Endothelial cell of umbilical vein (primary cell): ENCODE results near the gene CTDP1. TPM values are rescaled to one million over a fixed set of nuclear protein-coding genes. Genes with fewer than 3 reads are reported as not detected.

Experiments used
- BruUV-seq: library from RNA; stranded (reverse); fragments of 400-500 nt; replicated peaks from 2 replicates; lab custom pipeline; 2021; lab: Mats Ljungman, UMichigan
- CTCF ChIA-PET: fragments of 300-600, 350-600 bp; sonication (Branson Sonifier 250); formaldehyde crosslinking; loops from one replicate; lab custom pipeline; 2021; ENCODE audit warnings: antibody characterized with exemption, inconsistent platforms; lab: Charles Lee
- POLR2A ChIA-PET: fragments of 300-600, 350-600 bp; sonication (Branson Sonifier 250); formaldehyde crosslinking; loops from one replicate; lab custom pipeline; 2021; ENCODE audit warnings: antibody characterized with exemption, inconsistent platforms; lab: Charles Lee
- DNase-seq: peaks from one replicate; pipeline ENCODE4 v3.0.0-alpha.2; 2011; ENCODE audit warnings: low read depth, low spot score
- FAIRE-seq: peaks from 2 replicates; lab custom pipeline; 2011; peaks lifted over from hg19 to GRCh38; lab: Jason Lieb, UNC
- H2AFZ ChIP-seq: 2 replicates; pipeline ENCODE4 v1.6.0; 2012; ENCODE audit warnings: low read depth, low read length, control low read depth, inconsistent platforms
- H3K27ac ChIP-seq: 2 replicates; pipeline ENCODE4 v1.5.1; 2011; ENCODE audit warnings: low read depth, mild to moderate bottlenecking, control low read depth, low read length, moderate library complexity; ENCODE audit not compliant: insufficient read depth
- H3K27me3 ChIP-seq, 2 experiments: 2 replicates each; pipeline versions ENCODE4 v1.6.0 to v1.6.1; 2011; ENCODE audit warnings: low read length in 2 of 2, mixed read lengths in 1 of 2; ENCODE audit not compliant: control insufficient read depth in 2 of 2, insufficient read depth in 2 of 2
- H3K36me3 ChIP-seq, 2 experiments: 2 replicates in 1 of 2; 3 replicates in 1 of 2; pipeline ENCODE4 v1.5.1; 2011; ENCODE audit warnings: low read length in 2 of 2, mild to moderate bottlenecking in 1 of 2, moderate library complexity in 1 of 2; ENCODE audit not compliant: control insufficient read depth in 2 of 2, insufficient read depth in 2 of 2; ENCODE audit errors: extremely low read depth in 1 of 2
- H3K4me1 ChIP-seq: 3 replicates; pipeline ENCODE4 v1.5.1; 2011; ENCODE audit warnings: mild to moderate bottlenecking, low read length; ENCODE audit not compliant: control insufficient read depth, insufficient read depth; ENCODE audit errors: extremely low read depth
- H3K4me2 ChIP-seq: 2 replicates; pipeline ENCODE4 v1.6.1; 2011; ENCODE audit warnings: low read length, control low read depth, mixed read lengths; ENCODE audit not compliant: insufficient read depth
- H3K4me3 ChIP-seq, 3 experiments: fragments of 200-600 bp in 1 of 3; sonication (generic), shearing (Covaris generic) in 1 of 3; replicated peaks in 1 of 3; 2 replicates each; pipeline ENCODE4 v1.5.1; 2011 to 2016; ENCODE audit warnings: control low read depth in 3 of 3, low read length in 3 of 3, mild to moderate bottlenecking in 2 of 3, inconsistent platforms in 1 of 3, low read depth in 1 of 3, moderate library complexity in 1 of 3; ENCODE audit not compliant: insufficient read depth in 1 of 3
- H3K79me2 ChIP-seq: 2 replicates; pipeline ENCODE4 v1.6.0; 2012; ENCODE audit warnings: low read length, inconsistent platforms; ENCODE audit not compliant: control insufficient read depth, insufficient read depth
- H3K9ac ChIP-seq: replicated peaks from 2 replicates; pipeline ENCODE3; 2011; ENCODE audit warnings: low read length, control low read depth; ENCODE audit not compliant: insufficient read depth; ENCODE audit errors: extremely low read depth
- H3K9me1 ChIP-seq: replicated peaks from 3 replicates; pipeline ENCODE4 v1.6.0; 2011; ENCODE audit warnings: mild to moderate bottlenecking, low read length; ENCODE audit not compliant: control insufficient read depth, insufficient read depth; ENCODE audit errors: extremely low read depth
- H3K9me3 ChIP-seq: replicated peaks from 2 replicates; pipeline ENCODE4 v1.5.1; 2012; ENCODE audit warnings: low read length, inconsistent platforms; ENCODE audit not compliant: control insufficient read depth, insufficient read depth
- H4K20me1 ChIP-seq: replicated peaks from 2 replicates; pipeline ENCODE3; 2011; ENCODE audit warnings: mild to moderate bottlenecking, low read length; ENCODE audit not compliant: control insufficient read depth, insufficient read depth; ENCODE audit errors: extremely low read depth
- CTCF ChIP-seq, 2 donors: IDR thresholded peaks; 1 replicate in 1 of 2; 2 replicates in 1 of 2; pipeline ENCODE4 v1.5.1; 2011; ENCODE audit warnings: low read length in 2 of 2, mild to moderate bottlenecking in 2 of 2, moderate library complexity in 2 of 2, control low read depth in 1 of 2, inconsistent platforms in 1 of 2, low read depth in 1 of 2; ENCODE audit not compliant: insufficient read depth in 1 of 2; ENCODE audit errors: extremely low read depth in 1 of 2
- EZH2 ChIP-seq: IDR thresholded peaks from 2 replicates; pipeline ENCODE4 v1.6.1; 2012; ENCODE audit warnings: borderline replicate concordance, low read depth, mild to moderate bottlenecking, moderate library complexity, low read length, inconsistent platforms; ENCODE audit not compliant: severe bottlenecking
- FOS ChIP-seq: IDR thresholded peaks from 2 replicates; pipeline ENCODE4 v1.6.1; 2011; ENCODE audit warnings: mild to moderate bottlenecking, low read length, moderate library complexity, borderline replicate concordance; ENCODE audit not compliant: insufficient read depth
- GATA2 ChIP-seq: IDR thresholded peaks from 2 replicates; pipeline ENCODE4 v1.7.0; 2011; ENCODE audit warnings: low read depth, mild to moderate bottlenecking, moderate library complexity, mixed read lengths, low read length; ENCODE audit not compliant: insufficient read length, insufficient read depth
- JUN ChIP-seq: IDR thresholded peaks from 2 replicates; pipeline ENCODE4 v1.6.1; 2011; ENCODE audit warnings: borderline replicate concordance, low read depth; ENCODE audit not compliant: insufficient read length, insufficient read depth
- MAX ChIP-seq: IDR thresholded peaks from 2 replicates; pipeline ENCODE4 v1.6.1; 2011; ENCODE audit not compliant: insufficient read depth, insufficient read length
- MYC ChIP-seq: IDR thresholded peaks from one replicate; pipeline ENCODE4 v1.6.1; 2011; ENCODE audit warnings: mild to moderate bottlenecking, low read depth, low read length
- POLR2A ChIP-seq: IDR thresholded peaks from 2 replicates; pipeline ENCODE4 v1.6.1; 2012; ENCODE audit warnings: low read depth, mild to moderate bottlenecking, control low read depth, low read length
- POLR2AphosphoS5 ChIP-seq: IDR thresholded peaks from 2 replicates; pipeline ENCODE4 v1.6.1; 2012; ENCODE audit warnings: low read depth, mild to moderate bottlenecking, control low read depth, low read length, moderate library complexity; ENCODE audit not compliant: insufficient read depth
- dilution Hi-C: fragments of 300-500 bp; cut with MboI; formaldehyde crosslinking; loops from one replicate; pipeline ENCODE4 v1.15.0; 2019; ENCODE audit warnings: low sequenced_read_pairs; ENCODE audit not compliant: extremely low pct_ligation_motif_present
- intact Hi-C: fragments of 100-400 bp; cut with micrococcal nuclease; formaldehyde crosslinking; loops from one replicate; pipeline ENCODE4 v1.10.0; 2022
- polyA plus RNA-seq, 4 experiments: library from polyadenylated mRNA; depleted of rRNA in 3 of 4; stranded (reverse) in 3 of 4; unstranded in 1 of 4; fragments of >200 nt; gene quantifications; 2 replicates each; pipeline versions ENCODE4 v1.2.1 to v1.2.3, GENCODE V29; 2011 to 2012; ENCODE audit warnings: missing spikeins in 1 of 4
- total RNA-seq: library from RNA; stranded (reverse); gene quantifications from 2 replicates; pipeline ENCODE4 v1.2.3, GENCODE V29; 2021

CTDP1 gene
- total and polyA plus RNA-seq, 2 donors (not counting 3 experiments of a cell fraction or from before 2014, with no cell fraction given): 15.3 to 27.6 TPM

- H3K4me3 ChIP-seq: no peak overlapping the region
- no peaks in the 10 kb centered on the region for H4K20me1 ChIP-seq
- dilution Hi-C loops (no loop called here), intact Hi-C loops (no loop called here)
- ChIA-PET CTCF (no interaction called here), POLR2A (no interaction called here)
- no peak overlapping the region for H3K9ac ChIP-seq
- FAIRE-seq: no peak
- BruUV-seq: no TSS peak
- H3K27me3 ChIP-seq: no peaks in the 10 kb centered on the region
- peaks cover 73% of the 10 kb centered on the region for H3K79me2 ChIP-seq
- H3K36me3 ChIP-seq: no peaks in the 10 kb centered on the region
- no peak overlapping the region for H3K27ac ChIP-seq
- H2AFZ ChIP-seq: no peak overlapping the region
- no peaks in the 10 kb centered on the region for H3K9me1 ChIP-seq
- no peak for DNase-seq
- H3K4me1 ChIP-seq: no peaks in the 10 kb centered on the region
- TF ChIP-seq EZH2 (no peak), CTCF (IDR thresholded peaks at IDR 0.05; ENCODE audit: extremely low read depth in 1 of 2, insufficient read depth in 1 of 2, low read depth in 1 of 2, low read length in 2 of 2) (no peak), POLR2AphosphoS5 (no peak), MYC (no peak), FOS (no peak), POLR2A (no peak), MAX (no peak), JUN (no peak), GATA2 (no peak)
- H3K9me3 ChIP-seq: no peaks in the 10 kb centered on the region
- no peak overlapping the region for H3K4me2 ChIP-seq
Observed at GRCh38 chr18:79687806-79688205, 8.2 kb downstream of the CTDP1 start.
